Measurements from ENCODE around the gene XPC.
"Not testable (repeated sequence)": the region's sequence is repeated elsewhere in the genome, so short reads cannot be mapped to it uniquely, and the experiment has no call there.

The XPC gene

GRCh38 chr3:14133188-14133800 is 45.1 kb downstream of the XPC start:
- DNase-seq (ENCODE audit: low read depth), result no peak

DNA sequence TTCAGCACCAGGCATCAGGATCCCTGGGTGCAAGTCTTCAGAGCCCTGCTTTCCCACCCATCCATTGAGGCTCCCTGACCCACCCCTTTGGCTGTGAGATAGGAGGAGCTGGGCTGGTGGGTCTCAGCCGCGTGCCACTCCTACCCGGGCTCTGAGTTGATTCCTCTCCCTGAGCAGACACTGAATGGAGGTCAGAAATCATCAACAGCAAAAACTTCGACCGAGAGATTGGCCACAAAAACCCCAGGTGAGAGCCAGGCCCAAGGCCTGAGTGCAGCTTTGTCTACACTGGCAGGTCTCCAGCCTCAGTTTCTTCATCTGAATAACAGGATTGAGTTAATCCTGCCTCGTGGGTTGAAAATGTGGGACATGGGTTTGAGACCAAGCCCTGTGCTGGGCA is 45.7 kb downstream of the XPC start:
- no peak for DNase-seq (ENCODE audit: low read depth)

GRCh38 chr3:14132120-14132519 is 46.3 kb downstream of the XPC start:
- DNase-seq (ENCODE audit: low read depth), result no peak

- no peak for DNase-seq (ENCODE audit: low read depth)
Observed at GRCh38 chr3:14131134-14131533, 47.3 kb downstream of the XPC start.

DNA sequence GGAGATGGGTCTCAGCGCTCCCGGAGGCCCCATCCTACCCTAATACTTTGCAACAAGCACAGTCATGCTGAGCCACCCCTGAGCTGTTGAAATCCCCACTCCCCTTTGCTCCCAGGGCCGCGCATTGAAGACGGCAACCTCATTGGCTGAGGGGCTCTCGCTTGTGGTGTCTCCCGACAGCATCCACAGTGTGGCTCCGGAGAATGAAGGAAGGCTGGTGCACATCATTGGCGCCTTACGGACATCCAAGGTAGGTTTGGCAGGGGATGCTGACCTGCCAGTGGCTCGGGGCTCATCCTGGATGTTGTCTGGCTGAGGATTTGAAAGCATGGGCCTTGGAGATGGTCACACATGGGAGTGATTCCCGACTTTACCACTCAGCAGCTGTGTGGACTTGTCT is 47.7 kb downstream of the XPC start:
- no peak for DNase-seq (ENCODE audit: low read depth)

DNA sequence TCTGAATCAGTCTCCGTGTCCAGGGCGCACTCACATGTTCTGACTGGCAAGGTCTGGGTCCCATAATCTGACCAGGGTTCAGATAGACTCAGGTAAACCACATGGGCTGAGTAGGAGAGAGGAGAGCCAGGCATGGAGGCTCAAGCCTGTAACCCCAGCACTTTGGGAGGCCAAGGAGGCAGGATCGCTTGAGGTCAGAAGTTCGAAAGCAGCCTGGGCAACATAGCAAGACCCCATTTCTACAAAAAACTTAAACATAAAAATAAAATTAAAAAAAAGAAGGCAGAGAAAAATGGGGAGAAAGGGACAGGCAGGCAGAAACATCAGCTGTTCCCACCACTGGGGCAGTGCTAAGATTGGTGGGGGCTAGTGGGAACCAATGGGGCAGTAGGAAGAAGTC is 48.2 kb downstream of the XPC start:
- no peak for DNase-seq (ENCODE audit: low read depth)

DNA sequence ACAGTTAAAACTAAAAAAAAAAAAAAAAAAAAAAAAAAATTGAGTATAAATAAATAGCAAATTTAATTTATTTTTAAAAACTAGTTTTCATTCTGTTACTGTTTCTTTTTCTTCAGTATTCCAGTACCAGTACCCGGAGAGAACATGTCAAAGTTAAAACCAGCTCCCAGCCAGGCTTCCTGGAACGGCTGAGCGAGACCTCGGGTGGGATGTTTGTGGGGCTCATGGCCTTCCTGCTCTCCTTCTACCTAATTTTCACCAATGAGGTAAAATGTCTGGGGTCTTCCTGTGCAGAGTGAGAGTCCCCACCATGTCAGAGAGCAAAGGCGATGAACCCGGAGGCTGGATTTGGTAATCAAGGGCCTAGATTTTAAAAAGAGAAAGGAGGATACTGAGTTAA is 49.1 kb downstream of the XPC start:
- DNase-seq (ENCODE audit: low read depth), result no peak

DNA sequence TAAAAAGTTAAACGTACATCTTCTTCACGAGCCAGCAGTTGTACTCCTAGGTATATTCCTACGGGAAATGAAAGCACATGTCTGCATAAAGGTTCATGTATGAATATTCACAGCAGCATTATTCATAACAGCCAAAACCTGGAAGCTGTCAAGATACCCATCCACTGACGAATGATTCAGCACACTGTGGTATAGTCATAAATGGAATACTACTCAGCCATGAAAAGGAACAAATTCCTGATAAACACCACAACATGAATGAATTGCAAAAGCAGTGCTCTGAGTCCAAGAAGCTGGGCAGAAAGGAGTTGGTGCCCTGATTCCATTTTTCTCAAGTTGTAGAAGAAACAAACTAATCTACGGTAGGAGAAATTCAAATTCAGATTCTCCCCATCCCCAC is 49.7 kb downstream of the XPC start:
- no peak for DNase-seq (ENCODE audit: low read depth)

GRCh38 chr3:14127516-14128161 is 50.8 kb downstream of the XPC start:
- no peak for DNase-seq (ENCODE audit: low read depth)

GRCh38 chr3:14126887-14127505 is 51.4 kb downstream of the XPC start:
- no peak for DNase-seq (ENCODE audit: low read depth)

DNA sequence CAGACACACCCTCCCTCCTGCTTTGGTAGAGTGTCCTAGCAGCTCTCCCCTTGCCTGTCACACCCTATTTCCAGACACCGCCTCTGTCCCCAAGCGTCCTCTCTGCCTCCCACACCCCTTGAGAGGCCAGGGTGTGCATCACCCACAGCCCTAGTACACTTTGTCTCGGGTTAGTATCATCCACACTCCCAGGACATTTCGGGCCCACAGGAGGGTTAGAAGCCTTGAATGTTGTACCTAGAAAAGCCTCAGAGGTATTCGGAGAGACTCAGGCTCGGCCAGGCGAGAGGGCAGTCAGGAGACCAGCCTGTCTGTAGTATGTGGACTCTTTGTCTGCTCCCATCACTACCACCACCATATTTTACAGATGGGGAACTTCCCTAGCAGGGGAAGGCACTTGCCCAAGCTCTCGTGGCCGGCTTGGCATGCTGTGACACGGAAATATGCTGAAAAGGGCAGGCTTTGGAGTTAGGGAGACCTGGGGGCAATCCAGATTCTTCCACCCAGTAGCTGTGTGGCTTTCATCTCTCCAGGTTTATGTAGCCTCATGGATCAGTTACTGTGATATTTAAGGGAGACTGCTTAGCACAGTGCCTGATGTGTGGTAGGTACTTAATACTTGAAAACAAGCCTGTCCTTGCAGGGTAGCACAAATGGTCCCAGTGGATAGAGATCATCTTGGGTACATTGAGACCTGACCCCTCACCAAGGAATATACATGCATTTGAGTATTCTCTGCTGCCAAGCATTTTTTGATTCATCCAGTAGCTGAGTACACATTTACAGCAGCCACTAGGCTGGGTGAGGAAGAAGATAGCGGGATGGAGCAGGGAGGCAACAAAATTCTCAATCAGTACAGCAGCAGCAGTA is 52.1 kb downstream of the XPC start:
- DNase-seq (ENCODE audit: low read depth), result no peak

DNA sequence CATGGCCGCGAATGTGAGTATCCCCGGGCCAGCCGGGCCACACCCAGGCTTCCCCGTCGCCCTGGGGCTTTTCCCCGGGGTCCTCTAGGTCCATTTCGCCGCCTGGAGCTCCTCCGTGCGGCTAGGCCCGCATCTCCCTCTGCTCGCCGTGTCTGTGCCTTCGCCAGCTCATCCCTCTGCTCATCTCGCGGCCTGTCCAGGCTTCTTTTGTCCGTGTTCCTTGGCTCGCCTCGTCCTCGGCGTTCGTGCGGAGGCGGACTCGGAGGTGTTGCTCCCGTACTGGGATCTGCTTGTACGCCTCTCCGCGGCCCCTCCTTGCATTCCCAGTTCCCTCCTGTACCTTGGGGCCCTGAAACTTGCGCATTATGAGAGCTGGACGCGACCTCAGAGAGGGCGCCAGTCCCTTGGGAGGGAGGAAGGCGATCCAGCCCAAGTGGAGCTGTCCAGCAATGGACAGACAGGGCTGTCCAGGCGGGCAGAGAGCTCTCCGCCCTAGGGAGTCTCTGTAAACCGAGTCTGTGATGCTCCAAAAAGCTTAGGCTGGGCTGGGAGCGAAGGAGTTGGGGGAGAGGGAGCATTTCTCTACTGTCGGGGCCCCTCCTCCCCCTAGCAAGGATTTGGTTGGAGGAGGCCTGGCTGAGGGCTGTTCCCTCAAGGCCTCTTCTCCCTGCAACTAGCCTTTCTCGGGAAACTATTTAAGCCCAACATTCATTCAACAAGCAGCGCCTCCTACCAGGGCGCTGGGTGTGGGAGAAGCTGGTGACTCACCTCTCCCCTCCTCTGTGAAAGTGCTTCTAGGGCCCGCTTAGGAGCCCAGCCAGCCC is 53.0 kb downstream of the XPC start:
- no peak for DNase-seq (ENCODE audit: low read depth)

GRCh38 chr3:14124615-14125192 is 53.7 kb downstream of the XPC start, which contains the start of the genes CHCHD4 and TMEM43:
TSS of gene CHCHD4 (minus strand) at chr3:14124870. CDS start at chr3:14124676, 194 bp downstream.
TSS of gene TMEM43 (plus strand) at chr3:14125052. CDS start at chr3:14125194, 142 bp downstream.
- peak; percentile 88 for DNase-seq (ENCODE audit: low read depth)

- DNase-seq (ENCODE audit: low read depth), result no peak
Observed at GRCh38 chr3:14124223-14124614, 54.2 kb downstream of the XPC start.

- no peak for DNase-seq (ENCODE audit: low read depth)
Observed at GRCh38 chr3:14123308-14124222, 54.8 kb downstream of the XPC start.

DNA sequence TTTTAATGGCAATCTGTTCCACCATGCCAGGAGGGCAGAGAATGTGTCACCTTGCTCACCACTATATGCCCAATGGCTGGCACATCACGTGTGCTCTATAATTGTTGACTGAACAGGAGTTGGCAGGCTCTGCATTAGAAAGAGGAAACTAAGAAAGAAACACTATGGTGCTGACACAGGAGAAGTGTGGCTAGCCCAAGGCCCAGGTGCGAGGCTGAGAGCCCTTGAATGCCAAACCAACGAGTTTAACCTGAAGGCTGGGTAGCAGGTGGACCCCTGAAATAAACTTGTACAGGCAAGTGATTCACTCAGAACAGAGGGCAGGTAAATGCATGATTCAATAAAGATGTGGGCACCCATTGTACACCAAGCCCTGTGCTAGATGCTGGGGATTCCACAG is 56.1 kb downstream of the XPC start:
- DNase-seq (ENCODE audit: low read depth), result no peak

GRCh38 chr3:14121859-14122258 is 56.5 kb downstream of the XPC start:
- DNase-seq (ENCODE audit: low read depth), result no peak

DNA sequence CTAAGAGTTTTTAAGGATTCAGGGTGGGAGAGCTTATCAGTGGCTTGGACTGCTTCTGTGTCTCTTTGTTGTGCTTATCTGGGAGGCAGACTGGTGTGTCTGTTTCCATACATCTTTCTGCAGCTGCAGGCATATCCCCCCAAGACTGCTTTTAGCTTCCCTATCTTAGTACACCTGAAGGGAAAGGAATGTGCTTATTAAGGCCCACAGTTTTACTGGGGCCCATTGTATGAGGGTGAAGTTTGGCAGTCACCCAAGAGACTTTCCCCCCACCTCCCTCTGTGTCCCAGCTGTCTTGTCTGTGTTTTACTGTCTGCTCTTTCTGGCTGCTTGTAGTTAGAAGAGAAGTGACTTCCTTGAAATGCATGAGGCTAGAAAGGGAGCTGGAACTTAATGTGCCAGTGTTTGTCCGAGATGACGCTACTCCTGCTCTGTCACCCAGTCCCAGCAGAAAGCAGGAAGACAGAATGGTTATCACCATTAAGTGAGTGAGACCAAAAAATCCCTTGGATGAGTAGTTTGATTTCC is 57.4 kb downstream of the XPC start:
- DNase-seq (ENCODE audit: low read depth), result not testable (repeated sequence)

DNA sequence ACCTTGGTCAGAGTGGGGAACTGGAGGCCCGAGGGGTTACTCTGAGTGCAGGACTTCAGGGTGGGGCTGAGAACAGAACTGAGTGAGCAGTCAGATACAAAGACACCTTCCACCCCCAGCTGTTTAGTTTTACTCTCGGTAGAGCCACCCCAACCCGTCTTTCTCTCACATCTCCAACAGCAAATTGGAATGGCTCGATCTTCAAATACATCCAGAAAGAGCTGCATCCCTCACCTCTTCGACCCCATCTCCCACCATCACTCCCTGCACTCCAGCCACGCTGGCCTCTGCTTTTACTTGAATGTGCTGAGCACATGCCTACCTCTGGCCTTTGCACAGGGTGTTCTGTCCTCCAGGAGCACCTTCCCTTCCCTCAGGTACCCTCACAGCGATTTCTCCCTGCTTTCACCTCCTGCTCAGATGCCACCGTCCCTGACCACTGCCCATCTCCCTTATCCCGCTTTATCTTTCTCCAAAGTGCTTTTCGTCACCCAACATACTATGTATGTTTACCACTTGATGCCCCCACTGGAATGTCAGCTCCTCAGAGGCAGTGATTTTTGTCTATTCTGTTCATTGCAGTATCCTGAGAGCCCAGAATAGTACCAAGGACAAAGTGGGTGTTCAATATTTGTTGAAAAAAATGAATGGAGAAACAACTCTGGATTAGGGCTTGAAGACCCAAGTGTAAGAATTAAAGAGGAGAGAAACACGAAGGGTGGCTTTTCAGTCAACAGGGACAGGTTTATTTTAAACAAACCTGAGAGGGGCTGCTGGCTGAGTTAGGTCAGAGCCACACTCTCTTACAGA is 58.1 kb downstream of the XPC start:
- DNase-seq (ENCODE audit: low read depth), result no peak

Measured in stimulated activated CD8-positive, alpha-beta memory T cell treated with anti-CD3 and anti-CD28 coated beads, Interleukin-15, amount 100 ng/mL, for 24 hours (primary cell).